GM18858 (cell line): ENCODE data around the gene PCYT1A.
"Not testable (repeated sequence)": the region's sequence is repeated elsewhere in the genome, so short reads cannot be mapped to it uniquely, and the experiment has no call there.

Experiments used
- ATAC-seq: cut with Tn5 transposase; IDR thresholded peaks from one replicate; pipeline ENCODE4 v1.9.1; 2021; ENCODE audit not compliant: unreplicated experiment

Gene PCYT1A

GRCh38 chr3:196194542-196194915 is 93.0 kb downstream of the PCYT1A start:
- no peak for ATAC-seq

DNA sequence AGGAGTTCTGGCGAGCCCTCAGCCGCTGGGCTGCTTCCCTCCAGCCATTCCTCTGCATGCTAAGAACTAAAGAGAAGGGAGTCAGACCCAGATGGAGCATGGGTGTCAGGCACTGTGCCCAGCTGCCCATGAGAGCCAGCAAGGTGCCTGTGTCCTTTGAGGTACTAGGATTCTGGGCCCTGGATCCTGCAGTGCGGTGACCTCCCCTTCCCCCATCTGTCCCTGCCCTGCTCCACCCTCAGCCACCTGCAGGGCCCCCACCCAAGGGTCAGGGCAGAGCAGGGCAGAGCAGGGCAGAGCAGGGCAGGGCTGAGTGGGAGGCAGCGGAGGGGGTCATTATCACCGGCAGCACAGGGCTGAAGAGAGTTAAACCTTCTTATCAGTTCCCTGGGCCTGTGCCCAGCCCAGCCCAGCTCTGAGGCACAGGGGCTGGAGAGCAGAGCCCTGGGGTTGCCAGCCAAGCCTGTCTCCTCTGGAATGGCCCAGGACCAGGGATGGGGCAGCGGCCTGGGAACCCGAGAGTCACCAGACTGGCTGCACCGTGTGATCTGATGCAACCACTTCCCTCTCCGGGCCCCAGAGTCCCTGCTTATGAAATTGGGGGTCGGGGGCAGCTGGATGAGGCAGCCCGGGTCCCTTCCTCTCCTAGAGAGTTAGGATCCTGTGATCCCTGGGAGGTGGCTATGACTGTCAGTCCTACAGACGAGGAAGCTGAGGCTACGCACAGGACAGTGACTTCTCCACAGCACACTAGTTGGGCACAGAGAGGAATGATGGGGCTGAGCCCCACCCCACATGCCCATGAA is 93.6 kb downstream of the PCYT1A start:
- no peak for ATAC-seq

- ATAC-seq: no peak
Observed at GRCh38 chr3:196193133-196193735, 94.3 kb downstream of the PCYT1A start.

DNA sequence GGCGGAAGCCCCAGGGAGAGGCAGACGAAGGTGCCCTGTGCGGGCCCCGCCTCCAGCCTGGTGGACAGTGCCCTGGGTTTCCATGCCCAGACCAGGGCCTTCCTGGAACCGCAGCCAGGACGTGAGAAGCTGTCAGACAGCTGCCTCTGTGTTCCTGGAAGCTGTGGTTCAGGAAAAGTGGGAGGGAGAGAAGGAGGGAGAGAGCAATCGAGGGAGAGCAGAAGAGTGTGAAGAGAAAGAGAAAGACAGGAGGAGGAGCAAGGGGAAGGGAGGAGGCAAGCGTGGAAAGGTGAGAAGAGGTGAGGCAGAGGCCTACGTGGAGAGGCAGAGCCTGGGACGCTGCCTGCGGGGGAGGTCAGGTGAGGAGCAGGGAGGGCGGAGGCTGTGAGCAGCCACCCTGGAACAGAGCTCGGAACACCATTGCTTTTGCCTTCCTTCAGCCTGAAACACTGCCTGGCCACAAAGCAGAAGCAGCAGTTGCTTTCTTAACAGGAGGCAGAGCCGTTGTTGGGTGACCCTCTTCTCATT is 94.9 kb downstream of the PCYT1A start:
- no peak for ATAC-seq

DNA sequence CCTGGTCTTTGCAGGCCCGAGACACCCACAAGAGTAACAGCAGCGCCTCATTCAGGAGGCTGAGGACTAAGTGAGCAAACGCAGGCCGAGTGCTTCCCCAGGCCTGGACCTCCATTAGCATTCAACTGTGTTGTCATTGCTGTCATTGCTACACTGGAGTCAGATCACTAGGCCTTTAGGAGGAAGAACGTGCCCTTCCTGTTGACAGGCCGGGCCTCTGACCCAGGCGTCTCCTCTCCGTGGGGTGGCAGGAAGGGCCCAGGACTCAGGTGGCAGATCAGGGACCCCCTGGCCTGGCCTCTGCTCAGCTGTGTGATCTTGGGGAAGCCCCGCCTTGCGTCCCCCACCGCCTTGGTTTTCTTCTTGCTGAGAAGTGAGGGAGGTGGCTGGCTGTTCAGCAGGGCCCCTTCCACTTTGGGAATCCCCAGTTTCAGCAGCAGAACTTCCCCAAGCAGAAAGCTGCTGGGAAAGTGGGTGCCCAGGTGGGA is 95.4 kb downstream of the PCYT1A start:
- ATAC-seq: no peak

GRCh38 chr3:196189566-196190347 is 97.8 kb downstream of the PCYT1A start:
- no peak for ATAC-seq

DNA sequence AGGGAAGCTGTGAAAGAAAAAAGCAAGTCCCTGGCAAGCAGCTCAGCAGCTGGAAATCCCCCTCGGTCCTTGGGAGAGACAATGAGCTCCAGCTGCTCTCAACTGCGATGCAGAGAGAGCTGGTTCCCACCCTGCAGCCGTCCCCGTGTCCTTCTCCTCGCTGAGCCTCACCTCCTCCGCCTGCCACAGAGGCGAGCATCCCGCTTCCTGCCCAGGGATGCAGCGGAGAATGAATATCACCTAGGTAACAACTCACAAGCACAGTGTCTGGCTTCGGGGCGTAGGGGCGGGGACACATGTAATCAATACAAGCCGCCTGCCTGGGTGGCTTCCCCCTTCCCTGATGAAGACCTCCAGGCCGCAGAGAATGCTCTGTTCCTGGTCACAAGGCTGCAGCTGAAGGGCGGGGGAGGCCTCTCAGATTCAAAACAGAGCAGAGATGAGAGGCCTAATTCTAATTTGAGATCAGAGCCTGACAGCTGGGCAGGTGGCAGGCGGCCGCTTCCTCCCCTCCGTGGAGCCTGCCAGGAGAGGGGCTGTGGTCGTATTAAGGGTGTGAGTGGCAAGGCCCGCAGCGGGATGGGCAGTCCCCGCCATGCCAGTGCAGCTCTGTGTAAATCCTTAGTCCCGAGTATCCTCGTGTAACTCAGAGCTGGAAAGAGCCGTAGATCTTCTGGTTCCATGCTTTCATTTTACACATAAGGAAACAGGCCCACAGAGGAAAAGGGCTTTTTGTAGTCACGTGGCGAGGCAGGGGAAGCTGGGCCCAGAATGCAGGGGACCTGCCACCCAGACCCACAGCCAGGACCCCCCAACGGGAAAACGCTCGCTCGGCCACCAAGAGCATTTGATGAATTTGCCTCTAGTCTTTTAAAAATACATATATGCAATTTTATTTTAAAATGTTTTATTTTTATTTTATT is 100.6 kb downstream of the PCYT1A start:
- no peak for ATAC-seq

DNA sequence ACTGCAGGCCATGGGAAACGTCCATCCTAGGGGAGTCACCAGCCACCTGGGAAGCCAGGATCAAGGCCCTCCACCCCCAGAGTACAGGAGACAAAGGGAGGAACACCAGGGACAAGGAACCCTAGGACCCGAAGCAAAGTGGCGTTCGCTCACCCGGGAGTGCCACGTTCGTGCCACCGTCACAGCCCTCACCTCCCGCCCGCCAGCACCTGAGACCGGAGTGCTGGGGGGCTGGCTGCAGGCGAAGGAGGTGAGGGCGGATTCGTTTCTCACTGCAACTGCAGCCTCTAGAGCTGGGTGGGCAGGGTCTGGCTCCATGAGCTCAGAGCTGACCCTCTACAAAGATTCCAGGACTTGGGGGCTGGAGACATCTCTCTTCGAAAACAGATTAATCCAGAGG is 102.6 kb downstream of the PCYT1A start:
- ATAC-seq: no peak

GRCh38 chr3:196184169-196184432 is 103.4 kb downstream of the PCYT1A start:
- not testable (repeated sequence) for ATAC-seq

DNA sequence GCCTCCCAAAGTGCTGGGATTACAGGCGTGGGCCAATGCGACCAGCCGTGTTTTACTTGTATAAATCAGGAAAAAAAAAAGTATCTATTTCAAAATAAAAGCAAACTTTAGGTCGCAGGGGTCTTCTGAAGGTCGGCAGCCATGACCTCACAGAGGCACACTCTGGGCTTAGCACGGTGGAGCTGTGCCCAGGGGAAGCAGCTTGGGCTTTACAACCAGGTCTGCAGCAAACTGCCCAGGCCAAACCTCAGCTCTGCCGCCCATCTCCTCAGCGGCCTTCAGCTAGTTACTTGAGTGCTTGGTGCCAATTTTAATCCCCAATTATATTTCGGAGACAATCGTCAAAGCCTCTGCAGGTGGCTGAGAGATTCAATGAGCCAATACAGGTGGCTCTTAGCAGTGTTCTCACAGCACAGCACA is 106.4 kb downstream of the PCYT1A start:
- ATAC-seq: no peak

GRCh38 chr3:196180346-196180745 is 107.2 kb downstream of the PCYT1A start:
- ATAC-seq: no peak
